ENCODE measurements around the gene GCNA.

GCNA gene

DNA sequence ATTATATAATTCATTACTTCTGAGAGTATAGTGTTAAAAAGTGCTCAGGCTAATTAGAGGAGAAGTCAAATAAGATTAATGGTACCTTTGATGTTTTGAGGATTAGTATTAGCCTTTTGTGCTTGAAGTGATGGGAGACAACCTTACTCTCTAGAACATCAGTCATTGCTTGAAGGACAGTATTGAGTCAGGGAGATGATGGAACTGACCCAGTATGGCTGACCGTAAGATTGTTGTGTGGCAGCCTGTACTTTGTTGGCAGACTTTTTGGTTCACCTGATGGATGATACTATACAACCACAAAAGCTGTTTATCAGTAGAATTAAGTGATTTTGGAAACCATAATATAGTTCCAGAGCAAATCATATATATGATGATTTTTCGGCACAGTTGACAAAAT is 35.4 kb upstream of the GCNA start:
- H3K4me3 ChIP-seq (ENCODE audit: low read depth, low read length), result no peak overlapping the region

DNA sequence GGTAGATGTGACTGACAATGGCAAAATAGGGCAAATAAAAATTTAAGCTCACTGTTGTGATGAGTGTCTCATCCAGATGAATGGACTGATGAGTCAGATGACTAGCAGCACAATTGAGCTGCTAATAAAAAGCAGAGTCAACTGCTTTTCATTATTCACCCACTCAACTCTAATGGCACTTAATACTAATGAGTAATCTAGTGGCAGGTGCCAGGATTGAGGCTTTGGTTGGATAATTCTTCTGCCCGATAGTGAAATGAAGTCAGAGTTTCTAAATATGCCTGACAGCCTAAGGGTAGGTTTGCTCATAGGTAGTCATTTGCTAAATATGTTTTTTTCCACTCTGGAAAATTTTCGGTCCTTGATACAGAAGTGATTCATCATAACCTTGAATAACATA is 34.9 kb upstream of the GCNA start:
- no peak for DNase-seq (ENCODE audit: low read depth)
- in situ Hi-C loops (cut with HindIII; ENCODE audit: low sequenced_read_pairs), result loop anchor here (10.0 kb wide), 1 partner anchor 149 kb away; no protein-coding TSS in a partner anchor
- TF ChIP-seq, protein P1, sequence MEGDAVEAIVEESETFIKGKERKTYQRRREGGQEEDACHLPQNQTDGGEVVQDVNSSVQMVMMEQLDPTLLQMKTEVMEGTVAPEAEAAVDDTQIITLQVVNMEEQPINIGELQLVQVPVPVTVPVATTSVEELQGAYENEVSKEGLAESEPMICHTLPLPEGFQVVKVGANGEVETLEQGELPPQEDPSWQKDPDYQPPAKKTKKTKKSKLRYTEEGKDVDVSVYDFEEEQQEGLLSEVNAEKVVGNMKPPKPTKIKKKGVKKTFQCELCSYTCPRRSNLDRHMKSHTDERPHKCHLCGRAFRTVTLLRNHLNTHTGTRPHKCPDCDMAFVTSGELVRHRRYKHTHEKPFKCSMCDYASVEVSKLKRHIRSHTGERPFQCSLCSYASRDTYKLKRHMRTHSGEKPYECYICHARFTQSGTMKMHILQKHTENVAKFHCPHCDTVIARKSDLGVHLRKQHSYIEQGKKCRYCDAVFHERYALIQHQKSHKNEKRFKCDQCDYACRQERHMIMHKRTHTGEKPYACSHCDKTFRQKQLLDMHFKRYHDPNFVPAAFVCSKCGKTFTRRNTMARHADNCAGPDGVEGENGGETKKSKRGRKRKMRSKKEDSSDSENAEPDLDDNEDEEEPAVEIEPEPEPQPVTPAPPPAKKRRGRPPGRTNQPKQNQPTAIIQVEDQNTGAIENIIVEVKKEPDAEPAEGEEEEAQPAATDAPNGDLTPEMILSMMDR (IDR thresholded peaks at IDR 0.05; ENCODE audit: low read depth, low read length, missing control alignments), result no peak
- H3K4me3 ChIP-seq (ENCODE audit: low read depth, low read length), result no peak overlapping the region

More for the DNA sequence above, 35.4 kb upstream of the GCNA start:
- in situ Hi-C loops (cut with HindIII; ENCODE audit: low sequenced_read_pairs), result loop anchor here (10.0 kb wide), 1 partner anchor 148 kb away; no protein-coding TSS in a partner anchor
- no peak for DNase-seq (ENCODE audit: low read depth)
- TF ChIP-seq, protein P1 (IDR thresholded peaks at IDR 0.05; ENCODE audit: low read depth, low read length, missing control alignments), result no peak

DNA sequence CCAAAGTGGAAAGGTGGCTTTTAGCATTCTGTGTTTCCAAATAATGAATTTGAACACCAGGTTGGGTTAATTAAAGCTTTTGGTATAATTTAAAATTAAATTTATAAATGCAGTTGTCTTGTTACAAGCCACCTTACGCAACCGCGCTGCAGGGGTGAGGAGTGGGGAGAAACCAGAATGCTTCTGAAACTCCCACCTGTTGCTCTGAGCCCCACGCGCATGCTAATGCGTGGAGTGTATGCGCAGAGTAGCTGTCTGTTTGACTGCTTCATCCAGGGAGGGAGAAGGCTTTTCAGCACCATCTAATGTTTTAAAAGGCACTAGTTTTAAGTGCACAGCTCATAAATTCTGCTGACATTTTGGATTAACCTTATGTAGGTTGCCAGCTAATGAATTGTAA is 32.9 kb upstream of the GCNA start:
- DNase-seq (ENCODE audit: low read depth), result no peak
- TF ChIP-seq, protein P1 (IDR thresholded peaks at IDR 0.05; ENCODE audit: low read depth, low read length, missing control alignments), result no peak
- in situ Hi-C loops (cut with HindIII; ENCODE audit: low sequenced_read_pairs), result loop anchor here (10.0 kb wide), 1 partner anchor 151 kb away; no protein-coding TSS in a partner anchor
- H3K4me3 ChIP-seq (ENCODE audit: low read depth, low read length), result no peak overlapping the region

DNA sequence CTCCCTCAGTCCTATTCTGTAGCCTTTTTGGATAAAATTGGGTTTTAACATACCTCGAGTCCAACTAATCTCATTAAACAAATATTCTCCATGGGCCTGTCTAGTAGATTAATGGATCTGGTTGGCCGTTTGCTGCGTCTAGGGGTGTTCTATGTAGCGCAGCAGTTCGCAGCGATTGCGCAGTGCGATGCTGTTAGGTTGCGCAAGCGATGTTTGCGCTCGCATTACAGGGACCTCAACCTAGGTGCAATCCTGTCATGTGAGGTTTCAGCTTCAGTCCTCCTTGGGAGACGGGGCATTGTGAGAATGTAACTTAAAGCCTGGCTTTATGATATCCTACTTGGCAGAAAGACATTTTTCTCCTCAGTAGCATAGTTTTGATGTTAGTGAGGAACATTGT is 31.4 kb upstream of the GCNA start:
- TF ChIP-seq, protein P1 (IDR thresholded peaks at IDR 0.05; ENCODE audit: low read depth, low read length, missing control alignments), result no peak
- in situ Hi-C loops (cut with HindIII; ENCODE audit: low sequenced_read_pairs), result loop anchor here (10.0 kb wide), 1 partner anchor 152 kb away; no protein-coding TSS in a partner anchor
- no peak for DNase-seq (ENCODE audit: low read depth)
- no peak overlapping the region for H3K4me3 ChIP-seq (ENCODE audit: low read depth, low read length)

DNA sequence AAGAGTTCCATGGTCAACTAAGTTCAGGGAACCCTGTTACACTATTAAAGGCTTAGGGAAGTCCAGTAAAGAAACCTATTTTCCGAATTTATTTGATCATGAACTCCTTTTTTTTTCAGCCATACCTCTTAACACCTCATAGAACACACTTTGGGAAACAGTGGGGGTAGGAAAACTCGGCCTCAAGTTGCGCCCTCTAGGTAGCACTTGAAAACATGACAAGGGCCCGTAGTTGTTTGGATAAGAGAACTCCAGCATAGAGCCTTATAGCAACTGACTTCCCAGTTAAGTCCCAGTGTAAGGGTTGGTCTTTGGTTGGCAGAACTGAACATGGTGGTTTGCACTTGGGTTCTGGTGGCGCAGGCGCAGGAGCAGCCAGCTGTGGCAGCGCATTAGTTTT is 30.9 kb upstream of the GCNA start:
- in situ Hi-C loops (cut with HindIII; ENCODE audit: low sequenced_read_pairs), result loop anchor here (10.0 kb wide), 1 partner anchor 153 kb away; no protein-coding TSS in a partner anchor
- no peak for DNase-seq (ENCODE audit: low read depth)
- TF ChIP-seq, protein P1 (IDR thresholded peaks at IDR 0.05; ENCODE audit: low read depth, low read length, missing control alignments), result no peak
- H3K4me3 ChIP-seq (ENCODE audit: low read depth, low read length), result no peak overlapping the region

DNA sequence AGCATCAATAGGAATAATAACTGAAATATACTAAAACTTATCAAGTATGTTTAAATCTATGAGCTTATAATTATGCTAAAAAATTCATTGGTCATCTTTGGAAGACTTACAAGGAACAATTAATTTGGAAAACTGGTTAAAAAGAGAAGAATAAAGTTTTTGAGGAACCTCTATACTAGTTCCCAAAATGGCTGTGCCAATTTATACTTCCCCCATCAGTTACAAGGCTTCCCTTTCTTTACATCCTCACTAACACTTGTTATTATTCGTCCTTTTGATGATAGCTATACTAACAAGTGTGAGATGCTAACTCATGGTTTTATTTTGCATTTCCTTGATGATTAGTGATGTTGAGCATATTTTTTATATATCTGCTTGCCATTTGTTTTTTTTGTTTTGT is 28.3 kb upstream of the GCNA start:
- in situ Hi-C loops (cut with HindIII; ENCODE audit: low sequenced_read_pairs), result loop anchor here (10.0 kb wide), 1 partner anchor 155 kb away; no protein-coding TSS in a partner anchor
- no peak for DNase-seq (ENCODE audit: low read depth)
- TF ChIP-seq, protein P1 (IDR thresholded peaks at IDR 0.05; ENCODE audit: low read depth, low read length, missing control alignments), result no peak
- H3K4me3 ChIP-seq (ENCODE audit: low read depth, low read length), result no peak overlapping the region
